Upper lobe of left lung (tissue), 6 donors: ENCODE results near the gene BAIAP2L2. TPM values are rescaled to one million over a fixed set of nuclear protein-coding genes. Genes with fewer than 3 reads are reported as not detected.
A peak's percentile ranks its signal among the peaks of the same experiment; 100 is the strongest.

ENCODE experiments used
- ATAC-seq, 2 donors: fragments of 200-7000 bp; cut with Tn5 transposase; one replicate each; pipeline ENCODE4 v1.9.1; 2022; ENCODE audit warnings: mild to moderate bottlenecking in 2 of 2, moderate library complexity in 2 of 2; ENCODE audit not compliant: low FRiP score in 2 of 2
- DNase-seq, 2 donors: peaks; one replicate each; pipeline ENCODE4 v3.0.0-alpha.2; 2019 to 2020
- H3K27ac ChIP-seq, 4 donors: fragments of 200-600 bp; sonication (generic); one replicate each; pipeline ENCODE4 v1.5.1; 2016 to 2019
- H3K27me3 ChIP-seq, 4 donors: fragments of 200-600 bp; sonication (generic); one replicate each; pipeline ENCODE4 v1.5.1; 2017 to 2019
- H3K36me3 ChIP-seq, 4 donors: fragments of 200-600 bp; sonication (generic); one replicate each; pipeline ENCODE4 v1.5.1; 2016 to 2019
- H3K4me1 ChIP-seq, 4 donors: fragments of 200-600 bp; sonication (generic); one replicate each; pipeline ENCODE4 v1.5.1; 2018 to 2019
- H3K4me3 ChIP-seq, 4 donors: fragments of 200-600 bp; sonication (generic); one replicate each; pipeline ENCODE4 v1.5.1; 2017 to 2019; ENCODE audit warnings: mild to moderate bottlenecking in 2 of 4, moderate library complexity in 1 of 4
- H3K9me3 ChIP-seq, 4 donors: fragments of 200-600 bp; sonication (generic); one replicate each; pipeline ENCODE4 v1.5.1; 2018 to 2019
- CTCF ChIP-seq, 6 experiments: fragments of 450-650 bp in 4 of 6; fragments of 200-600 bp in 2 of 6; sonication (generic) in 2 of 6; IDR thresholded peaks; one replicate each; pipeline ENCODE4 v1.5.1; 2016 to 2019; ENCODE audit warnings: antibody characterized with exemption in 6 of 6
- EP300 ChIP-seq, 4 donors: sonication (generic); formaldehyde crosslinking; IDR thresholded peaks; one replicate each; pipeline ENCODE4 v1.5.1; 2017; ENCODE audit warnings: antibody characterized with exemption in 4 of 4, control low read depth in 2 of 4
- POLR2A ChIP-seq, 4 donors: fragments of 450-650 bp; IDR thresholded peaks; one replicate each; pipeline ENCODE4 v1.5.1; 2016 to 2017; ENCODE audit warnings: antibody characterized with exemption in 4 of 4, mild to moderate bottlenecking in 2 of 4
- POLR2AphosphoS5 ChIP-seq, 2 donors: sonication (generic); formaldehyde crosslinking; IDR thresholded peaks; one replicate each; pipeline ENCODE4 v1.5.1; 2017; ENCODE audit warnings: antibody characterized with exemption in 2 of 2
- WGBS, 2 donors: methylation state at CpG; one replicate each; pipeline ENCODE4 v1.1.5; 2017 to 2018; 5-methylcytosine and 5-hydroxymethylcytosine counted together
- total RNA-seq, 6 donors: library from RNA; depleted of rRNA in 4 of 6; stranded (reverse); fragments of >200 nt in 4 of 6; gene quantifications; one replicate each; pipeline versions ENCODE4 v1.1.0 to v1.2.1, GENCODE V29; 2016 to 2021
- donor health status: DM: no; HTN: no; CAD: no; lungs with moderate emphysema.
- donor health status: DM: no; HTN: yes; CAD: no; lungs with severe emphysema.

BAIAP2L2 gene
- total RNA-seq, 6 donors from 2014 or later, result 0.94 to 6.3 (median 0.98) TPM; not detected in 3

GRCh38 chr22:38106814-38107578, 3.5 kb downstream of the BAIAP2L2 start:
- DNase-seq, result peak in 1 of 2 donors; percentile 45
- H3K4me3 ChIP-seq, result no peak overlapping the region
- no peaks in the 10 kb centered on the region for H3K36me3 ChIP-seq
- WGBS, 2 donors, result 85 to 87% methylated on average over 11 to 17 of the region's 17 CpGs
- no peak overlapping the region for H3K27ac ChIP-seq
- H3K9me3 ChIP-seq, result no peaks in the 10 kb centered on the region
- TF ChIP-seq EP300 (IDR thresholded peaks at IDR 0.05) (no peak), CTCF (IDR thresholded peaks at IDR 0.05) (no peak), POLR2A (IDR thresholded peaks at IDR 0.05) (no peak), POLR2AphosphoS5 (IDR thresholded peaks at IDR 0.05) (no peak)
- no peak for ATAC-seq
- H3K4me1 ChIP-seq, result no peaks in the 10 kb centered on the region
- no peaks in the 10 kb centered on the region for H3K27me3 ChIP-seq

DNA sequence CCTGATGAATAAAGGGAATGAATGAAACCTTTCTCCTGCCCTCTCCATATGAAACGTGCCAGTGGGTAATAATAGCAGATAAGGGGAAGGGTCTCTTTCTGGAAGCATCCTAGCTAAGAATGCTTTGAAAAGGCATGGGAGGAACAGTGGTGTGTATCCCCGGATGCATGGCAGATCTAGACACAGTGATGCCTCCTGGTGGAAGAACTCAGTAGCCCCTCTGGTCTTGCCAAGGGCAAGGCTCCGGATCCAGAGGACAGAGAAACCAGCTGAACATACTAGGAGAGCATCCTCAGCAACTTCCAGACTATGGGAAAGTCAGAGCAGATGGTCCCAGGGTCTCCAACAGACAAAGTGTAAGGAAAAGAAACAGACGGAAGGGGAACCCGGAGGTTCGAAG, 6.4 kb downstream of the BAIAP2L2 start:
- TF ChIP-seq POLR2AphosphoS5 (IDR thresholded peaks at IDR 0.05), result no peak
- TF ChIP-seq CTCF (IDR thresholded peaks at IDR 0.05), result peak in 2 of 6 experiments; percentile 28 to 36
- no peaks in the 10 kb centered on the region for H3K9me3 ChIP-seq
- no peaks in the 10 kb centered on the region for H3K27me3 ChIP-seq
- H3K4me3 ChIP-seq, result no peak overlapping the region
- no peak for ATAC-seq
- no peaks in the 10 kb centered on the region for H3K4me1 ChIP-seq
- no peak for DNase-seq
- H3K36me3 ChIP-seq, result no peaks in the 10 kb centered on the region
- H3K27ac ChIP-seq, result no peak overlapping the region
- WGBS, 2 donors, result 81 to 83% methylated on average over 6 of the region's 6 CpGs

- no peak overlapping the region for H3K4me3 ChIP-seq
- H3K36me3 ChIP-seq, result no peaks in the 10 kb centered on the region
- TF ChIP-seq POLR2AphosphoS5 (IDR thresholded peaks at IDR 0.05) (no peak), CTCF (IDR thresholded peaks at IDR 0.05) (no peak), POLR2A (IDR thresholded peaks at IDR 0.05) (no peak), EP300 (IDR thresholded peaks at IDR 0.05) (no peak)
- DNase-seq (no peak), ATAC-seq (no peak)
- peaks cover 0 to 1% (median under 1%) of the 10 kb centered on the region in 4 donors for H3K4me1 ChIP-seq
- no peaks in the 10 kb centered on the region for H3K27me3 ChIP-seq
- 74 to 77% methylated on average over 8 of the region's 8 CpGs for WGBS, 2 donors
- no peak overlapping the region for H3K27ac ChIP-seq
- no peaks in the 10 kb centered on the region for H3K9me3 ChIP-seq
Measured at GRCh38 chr22:38103641-38104040, 6.8 kb downstream of the BAIAP2L2 start.

DNA sequence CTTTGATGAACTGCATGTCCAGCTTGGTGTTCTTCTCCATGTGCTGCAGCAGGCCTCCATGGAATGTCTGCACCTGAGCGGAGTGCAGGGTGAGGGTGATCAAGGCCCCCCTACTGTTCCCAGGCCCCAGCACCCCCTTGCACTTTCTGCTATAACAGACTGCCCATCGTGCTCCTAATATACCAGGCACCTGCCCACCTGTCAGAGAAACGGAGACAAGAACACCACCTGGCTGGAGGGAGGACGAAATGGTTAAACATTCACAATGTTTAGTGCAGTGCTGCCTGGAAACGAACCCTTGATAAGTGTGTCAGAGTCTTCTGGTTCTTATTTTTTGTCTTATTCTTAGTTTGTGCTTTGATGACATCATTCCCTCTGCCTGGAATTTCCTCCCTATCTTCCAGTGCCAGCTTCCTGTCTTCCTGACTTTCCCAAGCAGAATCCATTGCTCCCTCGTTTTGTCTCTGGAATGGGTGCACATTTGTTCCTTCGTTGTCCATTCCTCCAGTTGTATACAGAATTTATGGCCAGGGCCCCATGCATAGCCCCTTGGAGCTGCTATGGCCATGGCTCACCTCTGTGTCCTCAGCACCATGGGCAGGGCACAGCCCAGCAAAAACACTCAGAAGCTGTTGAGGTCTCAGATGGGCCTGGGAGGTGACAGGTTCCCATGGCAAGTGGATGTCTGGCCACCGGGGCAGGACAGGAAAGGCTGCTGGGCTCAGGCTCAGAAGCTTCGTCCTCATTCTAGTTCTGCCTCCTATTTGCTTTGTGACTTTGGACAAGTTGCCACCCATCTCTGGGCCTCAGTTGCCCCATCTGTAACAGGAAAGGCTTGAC, 11.9 kb downstream of the BAIAP2L2 start:
- Histone ChIP-seq H3K27me3 (no peaks in the 10 kb centered on the region), H3K27ac (no peak overlapping the region), H3K9me3 (no peaks in the 10 kb centered on the region), H3K4me1 (peaks cover 4 to 10% (median 7%) of the 10 kb centered on the region in 4 donors), H3K36me3 (no peaks in the 10 kb centered on the region), H3K4me3 (no peak overlapping the region)
- peak in 1 of 2 donors; percentile 49 for ATAC-seq
- no peak for TF ChIP-seq CTCF (IDR thresholded peaks at IDR 0.05)
- TF ChIP-seq POLR2AphosphoS5 (IDR thresholded peaks at IDR 0.05), result no peak
- TF ChIP-seq POLR2A (IDR thresholded peaks at IDR 0.05), result no peak
- TF ChIP-seq EP300 (IDR thresholded peaks at IDR 0.05), result no peak
- WGBS, 2 donors, result 49 to 63% methylated on average over 6 to 9 of the region's 9 CpGs
- no peak for DNase-seq
